K562 (cell line): ENCODE data around the gene EFNA1. TPM values are rescaled to one million over a fixed set of nuclear protein-coding genes. Genes with fewer than 3 reads are reported as not detected.
A peak's percentile ranks its signal among the peaks of the same experiment; 100 is the strongest.

Experiments
- ATF7 ChIP-seq: fragments of 450-650 bp; IDR thresholded peaks from 2 replicates; pipeline ENCODE4 v1.7.1; 2014; ENCODE audit warnings: mild to moderate bottlenecking, moderate library complexity
- CBX1 ChIP-seq: sonication (generic); IDR thresholded peaks from 2 replicates; pipeline ENCODE4 v1.6.1; 2016; ENCODE audit warnings: antibody characterized with exemption, low read depth, mild to moderate bottlenecking
- CBX5 ChIP-seq: IDR thresholded peaks from 2 replicates; pipeline ENCODE4 v1.6.1; 2014; ENCODE audit warnings: low read depth, borderline replicate concordance
- DDX20 ChIP-seq: fragments of 450-650 bp; IDR thresholded peaks from 2 replicates; pipeline ENCODE4 v1.6.1; 2016; ENCODE audit warnings: missing genetic modification characterization, low read depth, mild to moderate bottlenecking, missing compliant biosample characterization, moderate library complexity
- GTF2F1 ChIP-seq: IDR thresholded peaks from 2 replicates; pipeline ENCODE4 v1.6.1; 2011; ENCODE audit warnings: low read depth, low read length, improper control_type of control experiment
- PCBP2 ChIP-seq: fragments of 200-400 bp; formaldehyde crosslinking; IDR thresholded peaks from 2 replicates; pipeline ENCODE4 v1.6.1; 2018; ENCODE audit warnings: low read length, low read depth, mild to moderate bottlenecking, moderate library complexity; ENCODE audit not compliant: poor library complexity, severe bottlenecking
- PHF20 ChIP-seq: fragments of 450-650 bp; IDR thresholded peaks from 2 replicates; pipeline ENCODE4 v1.6.1; 2018; ENCODE audit not compliant: partially characterized antibody
- POLR2AphosphoS2 ChIP-seq: IDR thresholded peaks from 2 replicates; pipeline ENCODE4 v1.6.1; 2012; ENCODE audit warnings: low read length, improper control_type of control experiment
- POLR2B ChIP-seq: fragments of 450-650 bp; IDR thresholded peaks from 2 replicates; pipeline ENCODE4 v1.6.1; 2018; ENCODE audit warnings: low read depth; ENCODE audit not compliant: partially characterized antibody
- RB1 ChIP-seq: fragments of 450-650 bp; IDR thresholded peaks from 2 replicates; pipeline ENCODE4 v1.6.1; 2017; ENCODE audit warnings: low read depth, mild to moderate bottlenecking
- SIX5 ChIP-seq, 2 experiments: IDR thresholded peaks; 2 replicates each; pipeline ENCODE4 v1.6.1; 2011; ENCODE audit warnings: low read length in 2 of 2, borderline replicate concordance in 1 of 2, low read depth in 1 of 2, mild to moderate bottlenecking in 1 of 2, moderate library complexity in 1 of 2; ENCODE audit not compliant: insufficient read depth in 1 of 2
- TAF9B ChIP-seq: fragments of 450-650 bp; IDR thresholded peaks from 2 replicates; pipeline ENCODE4 v1.6.1; 2018; ENCODE audit warnings: mild to moderate bottlenecking; ENCODE audit not compliant: partially characterized antibody
- ZBTB1 ChIP-seq: sonication (generic); formaldehyde crosslinking; IDR thresholded peaks from 2 replicates; pipeline ENCODE4 v1.8.1; 2023; ENCODE audit warnings: missing genetic modification reagents, low read depth, mild to moderate bottlenecking, borderline replicate concordance
- ZBTB17 ChIP-seq: fragments of 450-650 bp; formaldehyde crosslinking; IDR thresholded peaks from 2 replicates; pipeline ENCODE4 v1.4.0; 2020; ENCODE audit warnings: mild to moderate bottlenecking
- ZFPM2 ChIP-seq: fragments of 250-450 bp; sonication (Bioruptor Pico); IDR thresholded peaks from 2 replicates; pipeline ENCODE4 v1.5.1; 2022; ENCODE audit warnings: mild to moderate bottlenecking
- ZNF511 ChIP-seq: sonication (generic); formaldehyde crosslinking; IDR thresholded peaks from 2 replicates; pipeline ENCODE4 v1.8.0; 2022; ENCODE audit warnings: mild to moderate bottlenecking, missing genetic modification reagents
- polyA plus RNA-seq, 8 experiments: library from polyadenylated mRNA; depleted of rRNA in 4 of 8; stranded (reverse) in 5 of 8; unstranded in 3 of 8; fragments of >200 nt; fragmentation: Nextera tagmentation in 2 of 8; fragmentation: Illumina TruSeq in 1 of 8; extraction: Ambion mirVana in 2 of 8; extraction: Trizol in 1 of 8; gene quantifications; 2 replicates each; pipeline versions ENCODE4 v1.2.1 to v1.2.3, GENCODE V29; 2011 to 2014; ENCODE audit warnings: inconsistent platforms in 1 of 8, missing spikeins in 1 of 8
- total RNA-seq, 7 experiments: library from RNA; depleted of rRNA in 6 of 7; stranded (reverse); fragments of >200 nt in 6 of 7; fragmentation: Illumina TruSeq in 2 of 7; extraction: Trizol in 2 of 7; gene quantifications; 2 replicates each; pipeline versions ENCODE4 v1.2.1 to v1.2.3, GENCODE V29; 2011 to 2021; ENCODE audit warnings: low replicate concordance in 1 of 7
- TF ChIP-seq, protein P1 (sequence below), 2 experiments: fragments of 450-650 bp; formaldehyde crosslinking in 1 of 2; IDR thresholded peaks; 2 replicates each; pipeline versions ENCODE4 v1.4.0 to v1.6.1; 2014 to 2020; ENCODE audit warnings: mild to moderate bottlenecking in 2 of 2, borderline replicate concordance in 1 of 2, low read depth in 1 of 2

Gene EFNA1
- total and polyA plus RNA-seq, 9 of the 15 experiments (the other 6 are each of a cell fraction or from before 2014, with no cell fraction given), result 2.1 to 9.3 (median 3.0) TPM

DNA sequence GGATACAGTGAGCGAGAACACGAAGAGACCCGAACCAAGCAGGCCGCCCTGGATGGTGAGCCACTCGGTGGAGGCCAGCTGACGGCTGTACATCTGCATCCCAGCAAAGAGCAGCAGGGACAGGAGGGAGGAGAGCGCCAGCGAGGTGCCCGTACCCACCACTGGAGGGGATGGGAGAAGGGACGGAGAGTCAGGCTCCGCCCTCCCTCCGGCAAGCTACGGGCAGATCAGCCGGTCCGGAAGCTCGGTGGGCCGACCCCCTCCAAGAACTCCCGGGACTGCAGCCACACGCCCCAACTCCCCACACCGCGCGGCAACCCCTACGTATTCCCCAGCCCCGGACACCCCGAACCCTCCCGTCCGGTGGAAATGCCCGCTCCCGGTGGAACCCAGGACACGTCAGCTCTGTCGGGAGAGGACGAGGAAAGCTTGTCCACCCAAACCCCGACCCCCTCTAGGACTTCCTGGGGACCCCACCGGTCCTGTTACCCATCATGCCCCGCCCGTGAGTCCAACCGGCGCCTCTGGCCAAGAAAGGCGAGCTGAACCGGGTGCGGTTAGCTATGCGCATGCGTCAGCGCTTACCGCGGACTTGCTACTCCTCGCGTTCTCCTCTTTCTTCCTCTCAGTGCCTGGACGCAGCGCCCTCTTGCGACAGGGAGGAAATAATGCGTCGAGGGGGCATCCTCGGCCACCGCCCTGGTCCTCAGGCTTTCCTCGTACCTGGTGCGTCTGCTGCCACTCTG, 45.2 kb downstream of the EFNA1 start, which contains the start of gene KRTCAP2 (continued):
- TF ChIP-seq PHF20 (peak; percentile 55), ATF7 (peak; percentile 75), RB1 (peak; percentile 76; the same call in 1 of the 2 replicates), CBX5 (no peak), ZBTB1 (CRISPR knock-in tag) (0 out of 2 replicates have a peak, but pooled peaks have one; percentile 62), DDX20 (tag) (no peak), ZNF511 (CRISPR knock-in tag) (peak; percentile 40; the same call in 1 of the 2 replicates), GTF2F1 (peak; percentile 68; the same call in 1 of the 2 replicates), POLR2B (peak; percentile 94), SIX5 (IDR thresholded peaks at IDR 0.05; ENCODE audit: borderline replicate concordance in 1 of 2, insufficient read depth in 1 of 2, low read depth in 1 of 2, low read length in 2 of 2) (peak in 1 of 2 experiments; percentile 17; a peak in 1 of 4 replicates), TAF9B (peak; percentile 78), ZBTB17 (CRISPR knock-in tag) (0 out of 2 replicates have a peak, but pooled peaks have one; percentile 11), CBX1 (peak; percentile 74; the same call in 1 of the 2 replicates), POLR2AphosphoS2 (peak; percentile 61; the same call in 1 of the 2 replicates), ZFPM2 (CRISPR knock-in tag) (no peak), PCBP2 (no peak)
- TF ChIP-seq, protein P1, sequence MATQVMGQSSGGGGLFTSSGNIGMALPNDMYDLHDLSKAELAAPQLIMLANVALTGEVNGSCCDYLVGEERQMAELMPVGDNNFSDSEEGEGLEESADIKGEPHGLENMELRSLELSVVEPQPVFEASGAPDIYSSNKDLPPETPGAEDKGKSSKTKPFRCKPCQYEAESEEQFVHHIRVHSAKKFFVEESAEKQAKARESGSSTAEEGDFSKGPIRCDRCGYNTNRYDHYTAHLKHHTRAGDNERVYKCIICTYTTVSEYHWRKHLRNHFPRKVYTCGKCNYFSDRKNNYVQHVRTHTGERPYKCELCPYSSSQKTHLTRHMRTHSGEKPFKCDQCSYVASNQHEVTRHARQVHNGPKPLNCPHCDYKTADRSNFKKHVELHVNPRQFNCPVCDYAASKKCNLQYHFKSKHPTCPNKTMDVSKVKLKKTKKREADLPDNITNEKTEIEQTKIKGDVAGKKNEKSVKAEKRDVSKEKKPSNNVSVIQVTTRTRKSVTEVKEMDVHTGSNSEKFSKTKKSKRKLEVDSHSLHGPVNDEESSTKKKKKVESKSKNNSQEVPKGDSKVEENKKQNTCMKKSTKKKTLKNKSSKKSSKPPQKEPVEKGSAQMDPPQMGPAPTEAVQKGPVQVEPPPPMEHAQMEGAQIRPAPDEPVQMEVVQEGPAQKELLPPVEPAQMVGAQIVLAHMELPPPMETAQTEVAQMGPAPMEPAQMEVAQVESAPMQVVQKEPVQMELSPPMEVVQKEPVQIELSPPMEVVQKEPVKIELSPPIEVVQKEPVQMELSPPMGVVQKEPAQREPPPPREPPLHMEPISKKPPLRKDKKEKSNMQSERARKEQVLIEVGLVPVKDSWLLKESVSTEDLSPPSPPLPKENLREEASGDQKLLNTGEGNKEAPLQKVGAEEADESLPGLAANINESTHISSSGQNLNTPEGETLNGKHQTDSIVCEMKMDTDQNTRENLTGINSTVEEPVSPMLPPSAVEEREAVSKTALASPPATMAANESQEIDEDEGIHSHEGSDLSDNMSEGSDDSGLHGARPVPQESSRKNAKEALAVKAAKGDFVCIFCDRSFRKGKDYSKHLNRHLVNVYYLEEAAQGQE (IDR thresholded peaks at IDR 0.05; ENCODE audit: borderline replicate concordance), result peak; percentile 4; the same call in 1 of the 2 replicates
- TF ChIP-seq, protein P1 (CRISPR knock-in tag; IDR thresholded peaks at IDR 0.05; ENCODE audit: low read depth), result no peak
